GM12878 (cell line): ENCODE data around the gene LOXL3. TPM values are rescaled to one million over a fixed set of nuclear protein-coding genes. Genes with fewer than 3 reads are reported as not detected.

Experiments
- BMI1 ChIP-seq: fragments of 450-650 bp; IDR thresholded peaks from 2 replicates; pipeline ENCODE4 v1.6.1; 2016; ENCODE audit warnings: mild to moderate bottlenecking, moderate library complexity, borderline replicate concordance
- CUX1 ChIP-seq: IDR thresholded peaks from 2 replicates; pipeline ENCODE4 v1.6.1; 2012; ENCODE audit warnings: improper control_type of control experiment, low read depth, low read length; ENCODE audit not compliant: insufficient replicate concordance
- E4F1 ChIP-seq: fragments of 450-650 bp; IDR thresholded peaks from 2 replicates; pipeline ENCODE4 v1.6.1; 2018; ENCODE audit warnings: borderline replicate concordance, mild to moderate bottlenecking; ENCODE audit not compliant: partially characterized antibody
- JUND ChIP-seq: IDR thresholded peaks from 2 replicates; pipeline ENCODE4 v1.6.1; 2012; ENCODE audit warnings: low read depth, mild to moderate bottlenecking, low read length, improper control_type of control experiment, moderate library complexity
- MEF2A ChIP-seq: IDR thresholded peaks from 2 replicates; pipeline ENCODE4 v1.6.1; 2011; ENCODE audit warnings: low read depth, mild to moderate bottlenecking, low read length, moderate library complexity; ENCODE audit not compliant: insufficient read depth
- NR2C1 ChIP-seq: fragments of 450-650 bp; IDR thresholded peaks from 2 replicates; pipeline ENCODE4 v1.6.1; 2017; ENCODE audit warnings: antibody characterized with exemption, mild to moderate bottlenecking, moderate library complexity
- PAX5 ChIP-seq: IDR thresholded peaks from 2 replicates; pipeline ENCODE4 v1.6.1; 2011; ENCODE audit warnings: low read depth, low read length, borderline replicate concordance
- RB1 ChIP-seq: fragments of 450-650 bp; formaldehyde crosslinking; IDR thresholded peaks from 2 replicates; pipeline ENCODE4 v1.6.1; 2017; ENCODE audit warnings: mild to moderate bottlenecking, borderline replicate concordance
- SKIL ChIP-seq: fragments of 450-650 bp; IDR thresholded peaks from 2 replicates; pipeline ENCODE4 v1.6.1; 2017; ENCODE audit warnings: mild to moderate bottlenecking, low read depth, inconsistent platforms; ENCODE audit not compliant: poor library complexity, severe bottlenecking
- SPI1 ChIP-seq: IDR thresholded peaks from 2 replicates; pipeline ENCODE4 v1.6.1; 2011; ENCODE audit warnings: low read depth, mild to moderate bottlenecking, low read length, moderate library complexity, borderline replicate concordance; ENCODE audit not compliant: insufficient read depth
- SREBF2 ChIP-seq: IDR thresholded peaks from 2 replicates; pipeline ENCODE4 v1.6.1; 2012; ENCODE audit warnings: mild to moderate bottlenecking, low read length
- ZNF24 ChIP-seq: fragments of 450-650 bp; IDR thresholded peaks from 2 replicates; pipeline ENCODE4 v1.6.1; 2017; ENCODE audit warnings: antibody characterized with exemption, mild to moderate bottlenecking
- polyA plus RNA-seq, 11 experiments: library from polyadenylated mRNA; depleted of rRNA in 4 of 11; unstranded in 6 of 11; stranded (reverse) in 5 of 11; fragments of >200 nt; fragmentation: Nextera tagmentation in 4 of 11; fragmentation: Illumina TruSeq in 1 of 11; extraction: Ambion mirVana in 4 of 11; extraction: Trizol in 1 of 11; gene quantifications; 1 replicate in 1 of 11; 2 replicates in 10 of 11; pipeline versions ENCODE4 v1.2.1 to v1.2.3, GENCODE V29; 2011 to 2016; ENCODE audit warnings: inconsistent platforms in 2 of 11, missing spikeins in 2 of 11, low read depth in 1 of 11
- total RNA-seq, 4 experiments: library from RNA; depleted of rRNA in 3 of 4; stranded (reverse); fragments of >200 nt in 3 of 4; fragmentation: Illumina TruSeq in 1 of 4; extraction: Trizol in 1 of 4; gene quantifications; 2 replicates each; pipeline versions ENCODE4 v1.2.1 to v1.2.3, GENCODE V29; 2013 to 2021
- TF ChIP-seq, protein P1 (sequence below): fragments of 450-650 bp; IDR thresholded peaks from 2 replicates; pipeline ENCODE4 v1.6.1; 2017; ENCODE audit warnings: antibody characterized with exemption, mild to moderate bottlenecking, moderate library complexity

LOXL3 gene
- total and polyA plus RNA-seq, 10 of the 15 experiments (the other 5 are each of a cell fraction or from before 2014, with no cell fraction given): 6.2 to 40.9 (median 23.3) TPM

GRCh38 chr2:74482801-74483674 lies 70.7 kb downstream of the LOXL3 start, which contains the start of the genes CCDC142 and TTC31 (continued):
- TF ChIP-seq CUX1 (no peak), NR2C1 (peak; percentile 99), ZNF24 (no peak), SPI1 (0 out of 2 replicates have a peak, but pooled peaks have one; percentile 0), E4F1 (peak; percentile 43), PAX5 (no peak), MEF2A (0 out of 2 replicates have a peak, but pooled peaks have one; percentile 41), BMI1 (no peak), SREBF2 (no peak), RB1 (0 out of 2 replicates have a peak, but pooled peaks have one; percentile 24), JUND (no peak), SKIL (peak; percentile 87)
- TF ChIP-seq, protein P1, sequence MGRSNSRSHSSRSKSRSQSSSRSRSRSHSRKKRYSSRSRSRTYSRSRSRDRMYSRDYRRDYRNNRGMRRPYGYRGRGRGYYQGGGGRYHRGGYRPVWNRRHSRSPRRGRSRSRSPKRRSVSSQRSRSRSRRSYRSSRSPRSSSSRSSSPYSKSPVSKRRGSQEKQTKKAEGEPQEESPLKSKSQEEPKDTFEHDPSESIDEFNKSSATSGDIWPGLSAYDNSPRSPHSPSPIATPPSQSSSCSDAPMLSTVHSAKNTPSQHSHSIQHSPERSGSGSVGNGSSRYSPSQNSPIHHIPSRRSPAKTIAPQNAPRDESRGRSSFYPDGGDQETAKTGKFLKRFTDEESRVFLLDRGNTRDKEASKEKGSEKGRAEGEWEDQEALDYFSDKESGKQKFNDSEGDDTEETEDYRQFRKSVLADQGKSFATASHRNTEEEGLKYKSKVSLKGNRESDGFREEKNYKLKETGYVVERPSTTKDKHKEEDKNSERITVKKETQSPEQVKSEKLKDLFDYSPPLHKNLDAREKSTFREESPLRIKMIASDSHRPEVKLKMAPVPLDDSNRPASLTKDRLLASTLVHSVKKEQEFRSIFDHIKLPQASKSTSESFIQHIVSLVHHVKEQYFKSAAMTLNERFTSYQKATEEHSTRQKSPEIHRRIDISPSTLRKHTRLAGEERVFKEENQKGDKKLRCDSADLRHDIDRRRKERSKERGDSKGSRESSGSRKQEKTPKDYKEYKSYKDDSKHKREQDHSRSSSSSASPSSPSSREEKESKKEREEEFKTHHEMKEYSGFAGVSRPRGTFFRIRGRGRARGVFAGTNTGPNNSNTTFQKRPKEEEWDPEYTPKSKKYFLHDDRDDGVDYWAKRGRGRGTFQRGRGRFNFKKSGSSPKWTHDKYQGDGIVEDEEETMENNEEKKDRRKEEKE: no peak
